AG10803 (cell line): ENCODE data around the gene RBM6.
"Not testable (repeated sequence)": the region's sequence is repeated elsewhere in the genome, so short reads cannot be mapped to it uniquely, and the experiment has no call there.

Source experiments
- DNase-seq: peaks from one replicate; pipeline ENCODE4 v3.0.0; 2010; ENCODE audit warnings: low read depth
- H3K4me3 ChIP-seq: 2 replicates; pipeline ENCODE4 v1.5.1; 2011; ENCODE audit warnings: mild to moderate bottlenecking, low read length, control low read depth
- TF ChIP-seq, protein P1 (sequence below): conservative IDR thresholded peaks from 2 replicates; pipeline ENCODE4 v1.5.1; 2011; ENCODE audit warnings: mild to moderate bottlenecking, low read length, control low read depth, inconsistent platforms

Gene RBM6

DNA sequence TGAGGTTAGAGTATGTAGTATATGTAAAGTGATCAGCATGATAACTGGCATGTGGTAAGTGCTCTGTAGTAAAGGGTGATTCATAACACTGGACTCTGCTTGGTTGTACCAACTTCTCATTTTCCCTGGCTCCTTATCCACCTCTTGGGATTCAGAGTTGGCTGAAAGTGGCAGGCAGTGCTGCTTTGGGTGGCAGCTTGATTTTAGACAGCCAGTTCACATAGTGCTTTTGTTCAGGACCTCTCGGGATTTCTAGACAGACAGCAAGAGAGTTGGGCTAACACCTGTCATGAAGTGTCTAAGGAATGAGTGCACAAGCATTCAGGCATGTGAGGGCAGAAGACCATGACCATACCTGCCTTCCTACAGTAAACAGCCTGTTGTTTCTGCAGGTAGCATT is 69.0 kb downstream of the RBM6 start:
- DNase-seq = peak; percentile 45
- no peak overlapping the region for H3K4me3 ChIP-seq
- TF ChIP-seq, protein P1, sequence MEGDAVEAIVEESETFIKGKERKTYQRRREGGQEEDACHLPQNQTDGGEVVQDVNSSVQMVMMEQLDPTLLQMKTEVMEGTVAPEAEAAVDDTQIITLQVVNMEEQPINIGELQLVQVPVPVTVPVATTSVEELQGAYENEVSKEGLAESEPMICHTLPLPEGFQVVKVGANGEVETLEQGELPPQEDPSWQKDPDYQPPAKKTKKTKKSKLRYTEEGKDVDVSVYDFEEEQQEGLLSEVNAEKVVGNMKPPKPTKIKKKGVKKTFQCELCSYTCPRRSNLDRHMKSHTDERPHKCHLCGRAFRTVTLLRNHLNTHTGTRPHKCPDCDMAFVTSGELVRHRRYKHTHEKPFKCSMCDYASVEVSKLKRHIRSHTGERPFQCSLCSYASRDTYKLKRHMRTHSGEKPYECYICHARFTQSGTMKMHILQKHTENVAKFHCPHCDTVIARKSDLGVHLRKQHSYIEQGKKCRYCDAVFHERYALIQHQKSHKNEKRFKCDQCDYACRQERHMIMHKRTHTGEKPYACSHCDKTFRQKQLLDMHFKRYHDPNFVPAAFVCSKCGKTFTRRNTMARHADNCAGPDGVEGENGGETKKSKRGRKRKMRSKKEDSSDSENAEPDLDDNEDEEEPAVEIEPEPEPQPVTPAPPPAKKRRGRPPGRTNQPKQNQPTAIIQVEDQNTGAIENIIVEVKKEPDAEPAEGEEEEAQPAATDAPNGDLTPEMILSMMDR = no peak

DNA sequence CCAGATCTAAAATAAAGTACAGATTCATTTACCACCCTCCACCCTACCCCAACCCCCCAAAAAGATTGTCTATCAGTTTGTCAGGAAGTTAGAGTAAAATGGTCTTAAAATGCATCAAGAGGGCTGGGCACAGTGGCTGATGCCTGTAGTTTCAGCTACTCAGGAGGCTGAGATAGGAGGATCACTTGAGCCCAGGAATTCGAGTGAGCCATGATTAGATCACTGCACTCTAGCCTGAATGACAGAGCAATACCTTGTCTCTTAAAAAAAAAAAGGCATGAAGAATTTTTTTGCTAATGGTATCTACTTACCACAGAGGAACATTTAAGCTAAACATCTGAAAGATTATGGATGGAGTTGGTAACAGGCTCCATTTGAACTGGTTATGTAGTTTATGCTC is 71.0 kb downstream of the RBM6 start:
- no peak for DNase-seq
- H3K4me3 ChIP-seq = no peak overlapping the region
- TF ChIP-seq, protein P1 = no peak

DNA sequence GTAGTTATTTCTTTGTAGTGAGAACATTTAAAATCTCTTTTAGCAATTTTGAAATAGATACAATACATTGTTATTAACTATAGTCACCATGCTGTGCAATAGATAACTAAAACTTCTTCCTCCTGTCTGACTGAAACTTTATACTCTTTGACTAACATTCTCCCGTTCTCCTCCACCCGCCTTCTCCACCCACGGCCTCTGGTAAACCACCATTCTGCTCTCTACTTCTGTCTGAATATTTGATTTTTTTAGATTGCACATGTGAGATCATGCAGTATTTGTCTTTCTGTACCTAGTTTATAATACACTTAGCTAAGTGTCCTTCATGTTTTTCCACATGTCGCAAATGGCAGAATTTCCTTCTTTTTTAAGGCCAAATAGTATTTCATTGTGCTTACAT is 76.0 kb downstream of the RBM6 start:
- DNase-seq = no peak
- TF ChIP-seq, protein P1 = no peak
- no peak overlapping the region for H3K4me3 ChIP-seq

DNA sequence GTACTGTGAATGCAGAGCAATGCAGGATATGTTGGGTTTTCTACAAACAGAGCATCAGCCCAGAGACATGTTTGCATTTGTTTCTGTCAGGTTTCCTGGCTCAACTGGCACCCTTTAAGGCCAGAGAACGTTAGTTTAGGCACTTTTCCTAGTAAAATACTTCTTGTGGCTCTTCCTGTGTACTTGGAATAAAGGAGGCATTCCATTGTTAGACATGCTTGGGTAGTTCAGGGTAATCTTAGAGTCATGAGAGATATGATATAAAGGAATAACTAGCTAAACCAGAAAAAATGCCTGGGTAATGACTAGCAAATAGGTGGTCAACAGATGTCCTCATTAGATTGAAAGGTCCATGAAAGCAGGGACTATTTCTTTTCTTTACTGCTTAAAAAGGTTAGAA is 88.4 kb downstream of the RBM6 start:
- TF ChIP-seq, protein P1 = no peak
- peak; percentile 78 for DNase-seq
- no peak overlapping the region for H3K4me3 ChIP-seq

DNA sequence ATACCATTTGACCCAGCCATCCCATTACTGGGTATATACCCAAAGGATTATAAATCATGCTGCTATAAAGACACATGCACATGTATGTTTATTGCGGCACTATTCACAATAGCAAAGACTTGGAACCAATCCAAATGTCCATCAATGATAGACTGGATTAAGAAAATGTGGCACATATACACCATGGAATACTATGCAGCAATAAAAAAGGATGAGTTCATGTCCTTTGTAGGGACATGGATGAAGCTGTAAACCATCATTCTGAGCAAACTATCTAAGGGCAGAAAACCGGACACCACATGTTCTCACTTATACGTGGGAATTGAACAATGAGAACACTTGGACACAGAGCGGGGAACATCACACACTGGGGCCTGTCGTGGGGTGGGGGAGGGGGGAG is 91.3 kb downstream of the RBM6 start:
- H3K4me3 ChIP-seq, DNase-seq: not testable (repeated sequence)

DNA sequence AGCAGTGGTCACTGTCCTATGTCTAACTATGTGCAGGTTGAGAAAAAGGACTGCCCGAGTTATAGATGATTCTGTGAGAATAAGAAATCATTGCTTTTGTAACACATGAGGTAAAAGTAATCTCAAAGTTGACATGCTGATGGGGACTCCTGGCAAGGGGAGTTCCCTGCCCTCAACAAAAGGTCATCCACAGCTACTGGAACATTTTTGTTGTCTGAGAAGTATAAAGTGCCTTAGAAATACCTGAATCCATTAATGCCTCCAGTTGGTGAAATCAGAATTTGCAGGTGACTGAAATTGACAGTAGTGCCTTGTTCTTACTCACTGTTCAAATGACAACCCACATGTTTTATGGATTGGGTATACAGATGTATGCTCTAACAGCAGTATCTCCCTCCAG is 105.0 kb downstream of the RBM6 start:
- DNase-seq = no peak
- TF ChIP-seq, protein P1 = no peak
- no peak overlapping the region for H3K4me3 ChIP-seq

DNA sequence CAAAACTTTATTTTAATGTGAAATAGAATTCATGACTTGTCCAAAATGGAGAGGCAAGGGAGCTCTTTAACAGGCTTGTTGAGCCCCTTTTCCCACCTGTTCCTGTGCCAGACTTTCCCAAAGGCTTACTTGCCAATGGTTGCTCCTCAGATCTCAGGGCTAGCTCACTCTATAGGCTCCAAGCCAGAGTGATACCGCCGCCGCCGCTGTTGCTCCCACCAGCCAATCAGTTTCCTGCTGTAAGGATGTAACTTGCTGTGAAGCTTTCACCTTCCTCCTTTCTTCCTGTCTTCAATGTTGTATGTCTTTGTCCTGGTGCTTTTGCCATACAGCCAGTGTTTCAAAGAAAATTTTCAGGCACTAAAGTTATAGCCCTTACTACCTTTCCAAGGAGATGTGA is 107.5 kb downstream of the RBM6 start:
- DNase-seq = no peak
- TF ChIP-seq, protein P1 = no peak
- no peak overlapping the region for H3K4me3 ChIP-seq

DNA sequence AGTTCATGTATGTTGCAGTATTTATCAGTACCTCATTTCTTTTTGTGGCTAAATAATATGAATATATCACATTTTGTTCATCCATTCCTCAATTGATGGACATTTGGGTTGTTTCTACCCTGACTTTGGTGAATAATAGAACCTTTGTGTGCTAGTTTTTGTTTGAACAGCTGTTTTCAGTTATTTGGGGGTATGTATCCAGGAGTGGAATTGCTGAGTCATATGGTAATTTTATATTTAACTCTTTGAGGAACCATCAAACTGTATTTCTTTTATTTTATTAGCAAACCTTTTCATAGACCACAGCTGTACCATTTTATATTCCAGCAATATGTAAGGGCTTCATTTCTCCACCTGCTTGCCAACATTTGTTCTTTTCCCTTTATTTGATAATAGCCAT is 110.4 kb downstream of the RBM6 start:
- DNase-seq = peak; percentile 71
- no peak overlapping the region for H3K4me3 ChIP-seq
- TF ChIP-seq, protein P1 = no peak
